ENCODE results near the gene CLEC16A. TPM values are rescaled to one million over a fixed set of nuclear protein-coding genes. Genes with fewer than 3 reads are reported as not detected.
A peak's percentile ranks its signal among the peaks of the same experiment; 100 is the strongest.
"Not testable (repeated sequence)": the region's sequence is repeated elsewhere in the genome, so short reads cannot be mapped to it uniquely, and the experiment has no call there.

Gene CLEC16A
- total RNA-seq, 1 experiment from 2014 or later: 17.4 TPM

DNA sequence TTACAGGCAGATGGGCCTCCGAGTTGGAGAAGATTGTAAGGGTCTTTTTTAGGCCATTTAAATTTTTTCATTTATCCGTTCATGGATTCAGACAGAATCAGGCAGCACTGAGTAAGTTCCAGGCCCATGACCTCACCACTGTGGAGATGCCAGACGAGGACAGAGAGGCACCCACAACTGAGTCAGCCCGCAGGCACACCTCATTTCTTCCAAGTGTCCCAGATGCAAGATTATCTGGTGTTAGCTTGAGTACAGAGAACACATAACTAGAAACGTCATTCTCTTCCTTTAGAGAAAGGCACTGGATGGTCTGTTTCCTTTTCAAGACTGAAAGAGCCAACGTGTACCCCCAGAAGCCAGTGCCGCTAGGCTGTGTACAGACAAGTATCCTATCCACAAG, 16.9 kb downstream of the CLEC16A start:
- H3K27ac ChIP-seq (ENCODE audit: low read length): no peak overlapping the region
- H3K4me1 ChIP-seq (ENCODE audit: low read length): peaks cover 25% of the 10 kb centered on the region
- peaks cover 29% of the 10 kb centered on the region for H4K20me1 ChIP-seq (ENCODE audit: insufficient read depth, low read depth, low read length)
- H3K36me3 ChIP-seq (ENCODE audit: insufficient read depth, low read length): peaks cover 5% of the 10 kb centered on the region; the same call in 1 of the 2 replicates
- no peak overlapping the region for H2AFZ ChIP-seq (ENCODE audit: low read length)
- no peak overlapping the region for H3K4me3 ChIP-seq (ENCODE audit: low read length)
- H3K9me3 ChIP-seq (ENCODE audit: low read length): no peaks in the 10 kb centered on the region
- H3K79me2 ChIP-seq (ENCODE audit: low read length): no peaks in the 10 kb centered on the region
- DNase-seq: no peak
- no peaks in the 10 kb centered on the region for H3K9me2 ChIP-seq (replicated peaks; ENCODE audit: insufficient read depth, low read length)
- no peak overlapping the region for H3K9ac ChIP-seq (ENCODE audit: low read length)
- H3K27me3 ChIP-seq (ENCODE audit: low read length): no peaks in the 10 kb centered on the region
- no peak overlapping the region for H3K4me2 ChIP-seq (ENCODE audit: low read depth, low read length, poor library complexity, severe bottlenecking)

DNA sequence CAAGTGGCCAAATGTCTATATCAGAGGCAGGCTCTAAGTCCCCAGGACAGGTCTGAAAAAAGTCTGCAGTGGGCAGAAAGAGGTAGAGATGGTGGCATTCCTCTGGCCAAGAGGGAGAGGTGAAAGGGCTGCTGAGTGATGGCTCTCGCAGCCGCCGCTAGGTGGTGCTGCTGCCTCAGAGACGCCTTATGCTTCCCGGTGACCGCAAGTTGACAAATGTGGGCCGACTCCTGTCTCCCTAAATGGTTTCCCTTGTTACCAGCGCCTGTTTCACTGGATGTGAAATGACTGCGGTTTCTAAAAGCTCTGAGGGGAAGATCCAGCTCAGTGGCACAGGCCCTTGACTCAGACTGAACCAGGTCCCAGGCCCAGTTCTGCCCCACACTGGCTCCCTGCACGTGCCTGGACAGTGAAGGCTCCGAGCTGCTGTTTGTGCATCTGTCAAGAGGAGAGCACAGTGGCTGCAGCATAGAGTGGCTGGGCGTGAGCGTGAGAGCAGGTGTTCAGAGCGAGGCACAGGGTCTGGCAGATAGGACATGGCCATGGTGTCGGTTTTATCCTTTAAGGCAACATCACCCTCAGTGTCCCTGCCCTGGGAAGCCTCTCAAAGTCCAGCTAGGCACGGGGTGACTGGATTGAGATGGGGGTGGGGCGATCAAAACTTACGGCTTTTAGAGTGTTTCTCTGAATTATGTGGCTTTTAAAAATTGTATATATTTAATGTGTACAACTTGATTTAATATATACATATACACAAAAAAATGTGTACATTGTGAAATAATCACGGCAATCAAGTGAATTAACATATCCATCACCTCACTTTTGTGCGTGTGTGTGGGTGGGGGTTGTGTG, 19.9 kb downstream of the CLEC16A start:
- Histone ChIP-seq H3K9me2 (replicated peaks; ENCODE audit: insufficient read depth, low read length) (no peaks in the 10 kb centered on the region), H3K4me2 (ENCODE audit: low read depth, low read length, poor library complexity, severe bottlenecking) (no peak overlapping the region), H3K4me1 (ENCODE audit: low read length) (peaks cover 16% of the 10 kb centered on the region), H3K79me2 (ENCODE audit: low read length) (no peaks in the 10 kb centered on the region), H3K27me3 (ENCODE audit: low read length) (no peaks in the 10 kb centered on the region), H2AFZ (ENCODE audit: low read length) (no peak overlapping the region), H3K9me3 (ENCODE audit: low read length) (no peaks in the 10 kb centered on the region), H3K36me3 (ENCODE audit: insufficient read depth, low read length) (peaks cover 5% of the 10 kb centered on the region; the same call in 1 of the 2 replicates), H3K4me3 (ENCODE audit: low read length) (no peak overlapping the region), H3K9ac (ENCODE audit: low read length) (no peak overlapping the region), H3K27ac (ENCODE audit: low read length) (no peak overlapping the region), H4K20me1 (ENCODE audit: insufficient read depth, low read depth, low read length) (peaks cover 15% of the 10 kb centered on the region; the same call in 1 of the 2 replicates)
- peak; percentile 87 for DNase-seq

DNA sequence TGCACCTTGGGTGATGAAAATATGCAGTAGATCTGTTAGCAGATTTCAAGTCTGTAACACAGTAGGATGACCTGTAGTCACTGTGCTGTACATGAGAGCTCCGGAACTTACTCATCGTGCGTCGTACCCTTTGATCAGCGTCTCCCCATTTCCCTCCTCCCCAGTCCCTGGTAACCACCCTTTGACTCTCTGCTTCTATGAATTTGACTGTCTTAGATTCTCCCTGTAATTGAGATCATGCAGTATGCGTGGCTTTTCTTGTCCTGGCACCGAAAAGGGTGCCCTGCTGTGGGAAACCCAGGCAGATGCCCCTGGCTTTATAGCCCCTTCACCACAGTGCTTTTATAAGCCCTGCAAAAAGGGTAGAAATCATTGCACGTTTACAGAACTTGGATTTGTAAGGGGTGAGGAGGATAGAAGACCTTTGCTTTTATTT, 20.5 kb downstream of the CLEC16A start:
- Histone ChIP-seq H3K9me2 (replicated peaks; ENCODE audit: insufficient read depth, low read length) (no peaks in the 10 kb centered on the region), H3K4me2 (ENCODE audit: low read depth, low read length, poor library complexity, severe bottlenecking) (no peak overlapping the region), H3K27me3 (ENCODE audit: low read length) (no peaks in the 10 kb centered on the region), H4K20me1 (ENCODE audit: insufficient read depth, low read depth, low read length) (peaks cover 15% of the 10 kb centered on the region; the same call in 1 of the 2 replicates), H3K27ac (ENCODE audit: low read length) (no peak overlapping the region), H3K9ac (ENCODE audit: low read length) (no peak overlapping the region), H3K9me3 (ENCODE audit: low read length) (no peaks in the 10 kb centered on the region), H3K4me3 (ENCODE audit: low read length) (no peak overlapping the region), H3K36me3 (ENCODE audit: insufficient read depth, low read length) (peaks cover 5% of the 10 kb centered on the region; the same call in 1 of the 2 replicates), H3K79me2 (ENCODE audit: low read length) (no peaks in the 10 kb centered on the region), H2AFZ (ENCODE audit: low read length) (no peak overlapping the region), H3K4me1 (ENCODE audit: low read length) (peaks cover 16% of the 10 kb centered on the region)
- no peak for DNase-seq

DNA sequence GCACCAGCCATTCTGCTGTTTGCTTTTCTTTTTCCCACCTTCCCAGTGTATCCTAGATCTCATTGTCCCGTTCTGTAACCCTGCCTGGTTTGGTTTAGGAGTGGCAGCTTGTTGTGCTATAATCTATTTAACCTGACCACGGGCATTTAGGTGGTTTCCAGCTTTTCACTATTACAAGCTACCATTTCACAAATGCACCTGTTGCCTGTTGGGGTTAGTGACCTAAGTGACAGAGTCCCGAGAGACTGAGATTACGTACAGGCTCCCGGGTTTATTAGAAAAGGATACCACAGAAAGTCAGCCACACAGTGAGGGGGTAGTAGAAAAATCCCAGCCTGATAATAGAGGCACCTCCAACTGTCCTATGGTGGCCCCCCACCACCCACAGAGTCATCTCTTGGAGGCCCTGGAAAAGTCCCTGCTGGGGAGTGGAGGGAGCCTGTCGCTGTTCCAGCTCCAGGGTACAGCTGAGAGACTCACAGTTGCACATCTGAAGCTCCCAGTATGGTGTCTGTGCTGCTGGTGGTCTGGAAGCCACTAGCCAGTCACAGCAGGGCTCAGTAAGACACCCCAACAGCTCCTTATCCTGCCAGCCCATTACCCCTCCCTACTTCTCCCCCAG, 21.2 kb downstream of the CLEC16A start:
- Histone ChIP-seq H2AFZ (ENCODE audit: low read length) (no peak overlapping the region), H3K9me2 (replicated peaks; ENCODE audit: insufficient read depth, low read length) (no peaks in the 10 kb centered on the region), H3K9ac (ENCODE audit: low read length) (no peak overlapping the region), H3K27me3 (ENCODE audit: low read length) (no peaks in the 10 kb centered on the region), H3K4me1 (ENCODE audit: low read length) (peaks cover 16% of the 10 kb centered on the region), H3K9me3 (ENCODE audit: low read length) (no peaks in the 10 kb centered on the region), H3K36me3 (ENCODE audit: insufficient read depth, low read length) (peaks cover 5% of the 10 kb centered on the region; the same call in 1 of the 2 replicates), H3K79me2 (ENCODE audit: low read length) (no peaks in the 10 kb centered on the region), H3K4me3 (ENCODE audit: low read length) (no peak overlapping the region), H4K20me1 (ENCODE audit: insufficient read depth, low read depth, low read length) (peaks cover 10% of the 10 kb centered on the region; the same call in 1 of the 2 replicates), H3K27ac (ENCODE audit: low read length) (no peak overlapping the region), H3K4me2 (ENCODE audit: low read depth, low read length, poor library complexity, severe bottlenecking) (no peak overlapping the region)
- DNase-seq: no peak

DNA sequence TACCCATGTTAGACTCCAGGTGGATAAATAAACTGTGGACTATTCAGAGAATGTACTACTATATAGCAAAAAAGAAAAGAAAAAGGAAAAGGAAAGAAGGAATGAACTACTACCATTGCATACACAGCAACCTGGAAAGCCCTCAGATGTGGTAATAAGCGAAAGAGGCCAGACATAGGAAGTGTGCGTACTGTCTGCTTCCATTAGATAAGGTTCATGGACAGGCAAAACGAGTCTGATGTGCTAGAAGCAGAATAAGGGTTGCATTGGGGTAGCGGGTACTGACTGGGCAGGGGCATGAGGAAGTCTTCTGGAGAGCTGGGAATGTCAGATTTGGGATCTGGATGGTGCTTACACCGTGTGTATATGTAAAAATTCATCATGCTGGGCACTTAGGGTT, 21.8 kb downstream of the CLEC16A start:
- no peaks in the 10 kb centered on the region for H3K79me2 ChIP-seq (ENCODE audit: low read length)
- H3K27me3 ChIP-seq (ENCODE audit: low read length): no peaks in the 10 kb centered on the region
- H3K27ac ChIP-seq (ENCODE audit: low read length): no peak overlapping the region
- H3K9me2 ChIP-seq (replicated peaks; ENCODE audit: insufficient read depth, low read length): no peaks in the 10 kb centered on the region
- H2AFZ ChIP-seq (ENCODE audit: low read length): no peak overlapping the region
- no peak overlapping the region for H3K9ac ChIP-seq (ENCODE audit: low read length)
- no peak for DNase-seq
- no peak overlapping the region for H3K4me2 ChIP-seq (ENCODE audit: low read depth, low read length, poor library complexity, severe bottlenecking)
- H4K20me1 ChIP-seq (ENCODE audit: insufficient read depth, low read depth, low read length): peaks cover 4% of the 10 kb centered on the region; the same call in 1 of the 2 replicates
- H3K4me1 ChIP-seq (ENCODE audit: low read length): peaks cover 16% of the 10 kb centered on the region
- no peaks in the 10 kb centered on the region for H3K9me3 ChIP-seq (ENCODE audit: low read length)
- H3K36me3 ChIP-seq (ENCODE audit: insufficient read depth, low read length): peaks cover 5% of the 10 kb centered on the region; the same call in 1 of the 2 replicates
- no peak overlapping the region for H3K4me3 ChIP-seq (ENCODE audit: low read length)

DNA sequence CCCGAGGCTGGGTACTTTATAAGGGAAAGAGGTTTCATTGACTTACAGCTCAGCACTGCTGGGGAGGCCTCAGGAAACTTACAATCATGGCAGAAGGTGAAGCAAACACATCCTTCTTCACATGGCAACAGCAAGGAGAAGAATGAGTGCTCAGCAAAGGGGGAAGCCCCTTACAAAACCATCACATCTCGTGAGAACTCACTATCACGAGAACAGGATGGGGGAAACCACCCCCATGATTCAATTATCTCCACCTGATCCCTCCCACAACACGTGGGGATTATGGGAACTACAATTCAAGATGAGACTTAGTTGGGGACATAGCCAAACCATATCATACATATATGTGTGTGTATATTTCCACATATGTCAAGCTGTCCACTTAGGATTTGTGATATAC, 22.2 kb downstream of the CLEC16A start:
- not testable (repeated sequence) for DNase-seq; H3K9ac ChIP-seq (ENCODE audit: low read length); H3K27me3 ChIP-seq (ENCODE audit: low read length); H3K79me2 ChIP-seq (ENCODE audit: low read length); H4K20me1 ChIP-seq (ENCODE audit: insufficient read depth, low read depth, low read length); H3K36me3 ChIP-seq (ENCODE audit: insufficient read depth, low read length); H3K27ac ChIP-seq (ENCODE audit: low read length); H3K9me2 ChIP-seq (replicated peaks; ENCODE audit: insufficient read depth, low read length); H2AFZ ChIP-seq (ENCODE audit: low read length); H3K4me3 ChIP-seq (ENCODE audit: low read length); H3K4me2 ChIP-seq (ENCODE audit: low read depth, low read length, poor library complexity, severe bottlenecking); H3K9me3 ChIP-seq (ENCODE audit: low read length)
- peaks cover 16% of the 10 kb centered on the region for H3K4me1 ChIP-seq (ENCODE audit: low read length)

DNA sequence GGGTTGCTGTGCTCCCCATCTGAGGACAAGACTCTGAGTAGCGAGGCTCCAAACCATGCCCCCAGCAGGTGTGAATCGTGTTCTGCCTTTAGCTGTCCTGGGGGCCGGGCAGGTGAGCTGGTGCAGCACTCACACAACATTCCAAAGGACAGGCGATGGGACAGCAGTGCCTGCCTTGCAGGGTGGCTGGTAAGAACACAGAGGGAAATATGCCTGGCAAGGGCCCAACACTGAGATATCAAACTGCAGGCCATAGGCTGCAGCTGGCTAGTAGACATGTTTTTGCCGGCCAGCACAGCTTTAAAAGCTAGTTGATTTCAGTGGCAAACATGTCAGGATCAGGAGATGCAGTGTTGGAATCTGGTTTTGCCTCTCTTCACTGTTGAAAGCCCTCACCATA, 23.6 kb downstream of the CLEC16A start:
- H3K4me3 ChIP-seq (ENCODE audit: low read length): no peak overlapping the region
- no peak overlapping the region for H3K9ac ChIP-seq (ENCODE audit: low read length)
- H2AFZ ChIP-seq (ENCODE audit: low read length): no peak overlapping the region
- H3K4me2 ChIP-seq (ENCODE audit: low read depth, low read length, poor library complexity, severe bottlenecking): no peak overlapping the region
- H3K27me3 ChIP-seq (ENCODE audit: low read length): no peaks in the 10 kb centered on the region
- H3K9me3 ChIP-seq (ENCODE audit: low read length): no peaks in the 10 kb centered on the region
- H3K79me2 ChIP-seq (ENCODE audit: low read length): no peaks in the 10 kb centered on the region
- H3K9me2 ChIP-seq (replicated peaks; ENCODE audit: insufficient read depth, low read length): no peaks in the 10 kb centered on the region
- no peak overlapping the region for H3K27ac ChIP-seq (ENCODE audit: low read length)
- H3K36me3 ChIP-seq (ENCODE audit: insufficient read depth, low read length): no peaks in the 10 kb centered on the region
- H4K20me1 ChIP-seq (ENCODE audit: insufficient read depth, low read depth, low read length): peaks cover 3% of the 10 kb centered on the region; the same call in 1 of the 2 replicates
- DNase-seq: no peak
- peaks cover 26% of the 10 kb centered on the region for H3K4me1 ChIP-seq (ENCODE audit: low read length)

DNA sequence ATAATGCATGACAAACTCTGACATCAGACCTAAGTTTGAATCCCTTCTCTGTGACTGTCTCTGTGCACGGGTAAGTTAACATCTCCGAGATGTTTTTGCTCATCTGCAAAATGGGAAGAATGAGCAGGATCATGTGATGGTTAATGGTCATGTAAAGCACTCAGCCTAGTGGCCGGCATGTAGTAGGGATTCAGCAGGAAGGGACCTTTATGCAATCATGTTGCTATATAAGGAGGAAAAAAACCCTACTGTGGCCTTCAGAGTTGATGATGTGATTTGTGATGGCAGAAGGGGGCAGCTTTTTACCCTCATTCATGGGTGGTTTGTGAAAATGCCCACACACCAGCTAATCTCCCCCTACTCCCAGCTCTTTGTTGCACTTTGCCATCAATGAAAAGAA, 24.1 kb downstream of the CLEC16A start:
- Histone ChIP-seq H3K9ac (ENCODE audit: low read length) (no peak overlapping the region), H3K4me1 (ENCODE audit: low read length) (peaks cover 28% of the 10 kb centered on the region), H3K27ac (ENCODE audit: low read length) (no peak overlapping the region), H3K4me2 (ENCODE audit: low read depth, low read length, poor library complexity, severe bottlenecking) (no peak overlapping the region), H3K79me2 (ENCODE audit: low read length) (no peaks in the 10 kb centered on the region), H4K20me1 (ENCODE audit: insufficient read depth, low read depth, low read length) (peaks cover 3% of the 10 kb centered on the region; the same call in 1 of the 2 replicates), H3K36me3 (ENCODE audit: insufficient read depth, low read length) (no peaks in the 10 kb centered on the region), H2AFZ (ENCODE audit: low read length) (no peak overlapping the region), H3K4me3 (ENCODE audit: low read length) (no peak overlapping the region), H3K9me3 (ENCODE audit: low read length) (no peaks in the 10 kb centered on the region), H3K9me2 (replicated peaks; ENCODE audit: insufficient read depth, low read length) (no peaks in the 10 kb centered on the region), H3K27me3 (ENCODE audit: low read length) (no peaks in the 10 kb centered on the region)
- no peak for DNase-seq

Measured in Karpas-422 (cell line).